Suppressor macrophage (primary cell): ENCODE data around the gene STX1B.
A peak's percentile ranks its signal among the peaks of the same experiment; 100 is the strongest.

Experiments used
- DNase-seq, 4 experiments: peaks; one replicate each; pipeline ENCODE4 v3.0.0-alpha.2; 2020 to 2022

The STX1B gene

GRCh38 chr16:30979170-30980022 lies 31.0 kb downstream of the STX1B start:
- DNase-seq = no peak

- peak in 1 of 4 experiments; percentile 52 for DNase-seq
Measured at GRCh38 chr16:30977502-30977901, 32.9 kb downstream of the STX1B start.

DNA sequence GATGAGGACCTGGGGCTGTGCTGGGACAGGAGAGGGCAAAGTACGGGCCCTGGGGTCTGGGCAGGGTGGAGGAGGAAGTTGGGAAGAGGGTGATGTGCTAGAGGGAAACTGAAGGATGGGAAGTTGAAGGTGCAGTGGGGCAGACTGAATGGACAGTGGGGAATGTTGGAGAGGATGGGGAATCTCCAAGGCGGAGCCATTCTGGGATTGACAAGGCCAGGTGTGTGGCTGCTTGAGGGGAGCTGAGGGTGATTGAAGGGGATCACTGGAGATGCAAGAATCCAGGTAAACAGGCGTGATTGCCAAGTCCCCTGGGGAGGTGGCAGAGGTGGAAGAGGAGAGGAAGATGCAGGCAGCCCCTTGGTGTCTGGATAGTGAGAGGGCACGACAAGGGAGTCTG lies 34.0 kb downstream of the STX1B start:
- DNase-seq = no peak

GRCh38 chr16:30974348-30974747 lies 36.1 kb downstream of the STX1B start:
- no peak for DNase-seq

- no peak for DNase-seq
Measured at GRCh38 chr16:30972872-30973271, 37.6 kb downstream of the STX1B start.

DNA sequence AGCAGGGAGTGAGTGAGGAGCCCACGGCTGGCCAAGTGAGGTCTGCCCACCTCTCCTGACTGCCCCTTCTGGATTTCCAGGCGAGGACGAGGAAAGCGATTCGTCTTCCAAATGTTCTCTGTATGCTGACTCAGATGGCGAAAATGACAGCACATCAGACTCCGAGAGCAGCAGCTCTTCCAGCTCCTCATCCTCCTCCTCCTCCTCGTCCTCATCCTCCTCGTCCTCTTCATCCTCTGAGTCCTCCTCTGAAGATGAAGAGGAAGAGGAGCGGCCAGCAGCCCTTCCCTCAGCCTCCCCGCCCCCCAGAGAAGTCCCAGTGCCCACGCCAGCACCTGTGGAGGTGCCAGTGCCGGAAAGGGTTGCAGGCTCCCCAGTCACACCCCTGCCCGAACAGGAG lies 39.1 kb downstream of the STX1B start:
- no peak for DNase-seq

DNA sequence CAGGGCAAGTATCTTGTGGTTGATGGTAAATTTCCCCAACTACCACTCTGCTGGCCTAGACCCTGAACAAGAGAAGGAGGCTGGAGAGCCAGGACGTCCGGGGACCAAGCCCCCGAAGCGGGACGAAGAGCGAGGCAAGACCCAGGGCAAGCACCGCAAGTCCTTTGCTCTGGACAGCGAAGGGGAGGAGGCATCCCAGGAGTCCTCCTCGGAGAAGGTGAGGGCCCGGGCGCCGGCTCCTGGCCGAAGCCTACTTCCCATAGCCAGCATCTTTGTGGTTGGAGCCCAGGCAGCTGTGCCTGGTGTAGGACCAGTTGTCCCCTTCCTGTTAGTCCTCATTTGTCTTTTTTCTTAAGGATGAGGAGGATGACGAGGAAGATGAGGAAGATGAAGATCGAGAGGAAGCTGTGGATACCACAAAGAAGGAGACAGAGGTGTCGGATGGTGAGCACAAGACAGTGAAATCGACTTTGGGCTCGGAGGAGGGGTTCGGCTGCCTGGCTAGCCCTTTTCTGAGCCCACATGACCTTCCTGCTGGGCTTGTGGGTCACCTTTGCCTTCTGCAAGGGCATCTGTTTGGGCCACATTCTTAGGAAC lies 41.1 kb downstream of the STX1B start:
- DNase-seq = no peak

DNA sequence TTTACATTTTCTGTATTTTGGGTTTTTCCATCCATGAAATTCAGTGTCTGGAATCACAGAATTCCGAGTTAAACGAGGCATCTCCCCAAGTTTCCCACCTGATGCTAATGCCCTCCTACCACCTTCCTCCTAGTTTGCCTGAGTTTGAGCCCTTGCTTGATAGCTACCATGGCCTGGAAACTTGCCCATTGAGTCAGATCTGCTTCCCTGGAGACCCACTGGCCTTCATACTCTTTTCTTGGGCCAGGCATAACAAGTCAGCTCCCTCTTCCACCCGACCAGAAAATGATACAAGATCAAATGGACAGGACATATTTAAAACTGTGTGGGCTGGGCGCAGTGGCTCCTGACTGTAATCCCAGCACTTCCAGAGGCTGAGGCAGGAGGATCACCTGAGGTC lies 42.6 kb downstream of the STX1B start:
- no peak for DNase-seq

- DNase-seq = no peak
Measured at GRCh38 chr16:30966033-30966619, 44.3 kb downstream of the STX1B start.

- DNase-seq = no peak
Measured at GRCh38 chr16:30965436-30965835, 45.0 kb downstream of the STX1B start.

GRCh38 chr16:30964574-30965226 lies 45.7 kb downstream of the STX1B start:
- peak in 1 of 4 experiments; percentile 26 for DNase-seq

DNA sequence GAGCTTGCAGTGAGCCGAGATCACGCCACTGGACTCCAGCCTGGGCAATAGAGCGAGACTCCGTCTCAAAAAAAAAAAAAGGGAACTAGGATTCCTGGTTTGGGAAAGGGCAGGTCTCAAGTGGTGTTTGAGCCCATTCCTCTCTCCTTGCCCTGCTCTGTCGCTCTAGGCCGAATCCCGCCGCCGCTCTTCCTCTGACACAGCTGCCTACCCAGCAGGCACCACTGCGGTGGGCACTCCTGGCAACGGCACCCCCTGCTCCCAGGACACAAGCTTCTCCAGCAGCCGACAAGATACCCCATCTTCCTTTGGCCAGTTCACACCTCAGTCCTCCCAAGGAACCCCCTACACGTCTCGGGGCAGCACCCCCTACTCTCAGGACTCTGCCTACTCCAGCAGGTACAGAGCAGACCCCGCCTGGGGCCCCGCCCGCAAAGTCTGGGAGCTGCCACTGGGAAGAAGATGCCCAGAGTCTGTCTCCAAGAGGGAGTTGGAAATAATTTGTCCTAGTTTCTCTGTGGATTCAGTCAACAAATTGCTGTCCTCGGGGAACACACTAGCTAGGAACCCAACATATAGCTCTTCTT lies 46.4 kb downstream of the STX1B start:
- DNase-seq = no peak

GRCh38 chr16:30961384-30961783 lies 49.1 kb downstream of the STX1B start:
- DNase-seq = no peak

GRCh38 chr16:30958175-30959079 lies 52.0 kb downstream of the STX1B start:
- peak; percentile 38 to 77 (median 64) for DNase-seq

DNA sequence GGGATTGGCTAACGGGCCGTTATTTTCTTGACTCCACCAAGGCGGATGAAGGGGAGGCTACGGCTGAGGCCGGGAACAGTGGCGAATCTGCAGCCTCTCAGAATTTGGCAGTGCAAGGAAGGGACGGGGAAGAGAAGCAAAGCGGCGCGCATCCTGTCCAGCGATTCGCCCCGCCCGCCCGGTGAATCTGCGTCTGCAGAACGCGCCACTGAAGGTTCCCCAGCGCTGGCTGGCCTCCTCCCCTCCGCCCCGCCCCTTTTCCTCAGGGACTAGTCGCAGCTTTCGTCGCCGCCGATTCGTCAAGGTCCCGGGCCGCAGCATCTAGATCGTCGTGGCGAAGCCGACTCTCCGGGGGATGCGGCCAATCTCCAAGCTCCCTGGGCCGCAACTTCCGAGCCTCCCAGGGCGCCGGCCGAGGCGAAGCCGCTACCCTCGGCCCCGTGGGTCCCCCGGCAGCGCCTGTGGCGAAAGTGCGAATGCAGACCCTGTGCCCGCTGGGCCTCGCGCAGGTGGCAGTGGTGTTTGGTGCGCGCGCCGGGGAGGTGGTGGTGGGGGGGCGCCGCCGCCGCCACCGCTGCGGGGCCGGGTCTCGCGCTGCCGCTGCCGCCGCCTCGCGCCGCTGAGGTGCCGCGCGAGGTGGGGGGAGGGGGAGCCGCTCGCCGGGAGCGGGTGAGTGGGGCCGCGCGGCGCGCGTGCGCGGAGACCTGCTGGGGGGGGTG lies 52.8 kb downstream of the STX1B start, which contains the start of gene SETD1A:
TSS of gene SETD1A (plus strand) at position 299 of the 719 bp plus-strand sequence. CDS start 978 bp downstream, outside the sequence.
- DNase-seq = peak; percentile 97 to 99 (median 98)

- peak; percentile 83 to 92 (median 90) for DNase-seq
Measured at GRCh38 chr16:30956601-30957455, 53.6 kb downstream of the STX1B start.

GRCh38 chr16:30954993-30955392 lies 55.4 kb downstream of the STX1B start:
- no peak for DNase-seq

DNA sequence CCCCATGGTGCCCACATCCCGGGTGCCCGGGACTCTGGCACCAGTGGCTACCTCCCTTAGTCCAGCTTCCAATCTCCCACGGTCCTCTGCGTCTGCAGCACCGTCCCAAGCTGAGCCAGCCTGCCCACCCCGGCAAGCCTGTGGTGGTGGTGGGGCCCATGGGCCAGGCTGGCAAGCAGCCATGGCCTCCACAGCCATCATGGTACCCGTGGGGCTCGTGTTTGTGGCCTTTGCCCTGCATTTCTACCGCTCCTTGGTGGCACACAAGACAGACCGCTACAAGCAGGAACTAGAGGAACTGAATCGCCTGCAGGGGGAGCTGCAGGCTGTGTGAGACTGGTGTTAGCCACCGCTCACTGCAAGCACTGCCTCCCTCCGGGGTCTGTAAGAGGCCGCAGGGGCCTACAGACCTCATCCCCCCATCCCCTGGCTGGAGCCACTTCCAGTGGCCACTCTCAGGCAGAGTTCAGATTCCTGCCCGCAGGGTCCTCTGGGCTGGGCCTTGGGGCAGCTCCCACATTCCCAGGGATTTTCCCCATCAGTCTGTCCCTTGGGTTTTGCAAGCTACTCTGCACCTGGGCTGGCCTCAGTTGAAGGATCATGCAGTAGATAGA lies 56.8 kb downstream of the STX1B start:
- peak; percentile 75 to 83 (median 78) for DNase-seq

- DNase-seq = no peak
Measured at GRCh38 chr16:30953111-30953510, 57.3 kb downstream of the STX1B start.
